DOHH2 (cell line): Measurements from ENCODE around the gene KCNAB1.
"Not testable (repeated sequence)": the region's sequence is repeated elsewhere in the genome, so short reads cannot be mapped to it uniquely, and the experiment has no call there.

Source experiments
- CTCF ChIP-seq: fragments of 200-600 bp; sonication (generic); IDR thresholded peaks from one replicate; pipeline ENCODE4 v1.5.1; 2014; ENCODE audit warnings: antibody characterized with exemption, mild to moderate bottlenecking, low read depth, low read length; ENCODE audit not compliant: poor library complexity, severe bottlenecking
- EZH2phosphoT487 ChIP-seq: fragments of 200-600 bp; sonication (generic); IDR thresholded peaks from 2 replicates; pipeline ENCODE4 v1.6.1; 2017; ENCODE audit warnings: borderline replicate concordance, mild to moderate bottlenecking, antibody characterized with exemption, low read length, moderate library complexity, mixed read lengths

GRCh38 chr3:156194945-156195344 is 74.6 kb downstream of the KCNAB1 start:
- TF ChIP-seq EZH2phosphoT487, CTCF: not testable (repeated sequence)
